NCI-H128 (cell line): ENCODE measurements around the gene PIN1.
"Not testable (repeated sequence)": the region's sequence is repeated elsewhere in the genome, so short reads cannot be mapped to it uniquely, and the experiment has no call there.

ENCODE experiments used
- DNase-seq: peaks from one replicate; lab custom pipeline; 2025; ENCODE audit not compliant: unreplicated experiment; lab: John Stamatoyannopoulos, UW

PIN1 gene

DNA sequence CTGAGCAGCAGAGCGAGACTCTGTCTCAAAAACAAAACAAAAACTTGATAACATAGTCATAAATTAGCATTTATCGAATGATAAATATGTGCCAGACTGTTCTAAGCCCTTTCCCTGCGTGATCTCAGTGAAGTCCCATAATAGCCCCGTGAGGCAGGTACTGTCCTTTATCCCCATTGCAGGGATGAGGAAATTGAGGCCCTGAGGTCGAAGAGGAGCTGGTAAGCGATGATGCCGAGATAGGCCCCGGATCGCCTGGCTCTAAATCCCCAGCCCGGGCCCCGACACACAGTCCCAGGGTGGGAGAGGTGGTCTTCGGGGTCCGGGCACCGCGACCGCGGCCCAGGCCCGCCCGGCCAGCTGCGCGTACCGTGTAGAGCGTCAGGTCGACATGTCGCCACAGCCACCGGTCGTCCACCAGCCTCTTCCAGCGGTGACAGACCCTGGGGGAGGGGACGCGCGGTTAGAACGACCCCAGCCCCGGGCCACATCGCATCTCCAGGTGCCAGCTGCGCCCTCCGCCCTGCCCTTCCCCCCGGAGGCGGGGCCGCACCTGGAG is 16.9 kb upstream of the PIN1 start:
- DNase-seq, result no peak

DNA sequence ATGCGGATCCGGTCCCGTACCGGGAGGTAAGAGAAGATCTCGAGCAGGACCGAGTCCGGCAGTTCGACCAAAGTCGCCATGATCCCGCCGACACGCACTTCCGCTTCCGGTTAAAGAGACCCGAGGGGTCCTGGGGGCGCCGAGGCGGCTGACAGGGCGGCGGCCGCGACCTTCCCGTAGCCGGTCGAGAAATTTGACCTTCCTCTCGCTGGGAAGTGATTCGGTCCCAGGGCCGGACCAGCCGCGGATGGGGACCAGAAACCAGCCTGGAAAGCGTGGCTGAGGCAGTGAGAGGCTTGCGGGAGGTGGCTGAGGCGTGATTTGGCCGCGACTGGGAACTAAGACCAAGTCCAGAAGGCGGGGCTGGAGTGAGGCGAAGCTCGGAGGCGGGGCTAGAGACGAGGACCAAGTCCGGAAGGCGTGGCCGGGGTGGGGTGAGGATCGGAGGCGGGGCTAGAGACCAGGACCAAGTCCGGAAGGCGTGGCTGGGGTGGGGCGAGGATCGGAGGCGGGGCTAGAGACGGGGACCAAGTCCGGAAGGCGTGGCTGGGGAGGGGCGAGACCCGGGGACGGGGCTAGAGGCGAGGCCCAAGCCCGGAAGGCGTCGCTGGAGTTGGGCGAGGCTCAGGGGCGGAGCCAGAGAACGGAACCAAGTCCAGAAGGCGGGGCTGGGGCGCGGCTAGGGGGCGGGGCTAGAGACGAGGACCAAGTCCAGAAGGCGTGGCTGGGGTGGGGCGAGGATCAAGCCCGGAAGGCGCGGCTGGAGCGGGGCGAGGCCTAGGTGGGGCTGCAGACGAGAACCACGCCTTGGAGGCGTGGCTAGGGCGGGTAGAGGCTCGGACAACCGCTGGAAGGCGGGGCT is 16.2 kb upstream of the PIN1 start, which contains the start of gene FBXL12:
TSS of gene FBXL12 (minus strand) at position 346 of the 862 bp plus-strand sequence. CDS start at position 80, 266 bp downstream.
- DNase-seq, result peak; percentile 100

DNA sequence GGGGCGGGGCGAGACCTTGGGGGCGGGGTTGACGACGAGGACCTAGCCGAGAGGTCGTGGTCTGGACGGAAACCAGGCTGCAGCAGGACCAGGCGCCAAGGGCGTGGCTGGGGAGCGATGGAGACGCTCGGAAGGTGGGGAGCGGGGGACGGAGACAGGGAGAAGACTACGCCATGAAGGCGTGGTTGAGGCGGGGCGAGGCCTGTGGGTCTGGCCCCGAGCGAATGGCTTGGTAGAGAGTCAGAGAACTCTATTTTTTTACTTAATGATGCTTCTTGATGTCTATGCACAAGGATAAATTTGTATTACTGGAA is 15.6 kb upstream of the PIN1 start:
- DNase-seq, result no peak

DNA sequence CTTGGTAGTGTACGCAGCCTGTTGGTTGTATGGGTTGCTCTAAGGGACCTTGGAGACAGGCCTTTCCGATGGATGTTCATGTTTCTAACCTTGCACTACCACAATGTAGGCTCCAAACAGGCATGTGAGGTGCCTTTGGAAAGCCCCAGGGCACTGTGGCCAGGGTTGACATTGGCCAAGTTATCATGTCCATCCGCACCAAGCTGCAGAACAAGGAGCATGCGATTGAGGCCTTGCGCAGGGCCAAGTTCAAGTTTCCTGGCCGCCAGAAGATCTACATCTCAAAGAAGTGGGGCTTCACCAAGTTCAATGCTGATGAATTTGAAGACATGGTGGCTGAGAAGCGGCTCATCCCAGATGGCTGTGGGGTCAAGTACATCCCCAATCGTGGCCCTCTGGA is 15.1 kb upstream of the PIN1 start:
- not testable (repeated sequence) for DNase-seq

DNA sequence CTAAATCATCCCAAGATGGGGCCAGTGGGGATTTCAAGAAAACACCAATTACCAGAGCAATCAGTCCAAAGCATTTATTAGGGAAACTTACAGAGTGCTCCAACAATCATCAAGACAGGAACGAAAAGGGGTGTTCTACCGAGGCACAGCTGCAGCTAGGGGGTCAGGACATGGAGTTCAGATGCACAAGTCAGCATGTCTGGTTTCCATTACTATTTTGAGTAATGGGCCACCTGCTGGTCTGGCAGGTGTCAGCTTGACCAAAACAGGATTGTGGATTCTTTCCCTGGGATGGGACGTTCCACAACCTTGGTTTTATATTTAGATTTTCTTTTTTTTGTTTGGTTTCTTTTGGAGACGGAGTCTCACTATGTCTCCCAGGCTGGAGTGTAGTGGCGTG is 11.3 kb upstream of the PIN1 start:
- no peak for DNase-seq

DNA sequence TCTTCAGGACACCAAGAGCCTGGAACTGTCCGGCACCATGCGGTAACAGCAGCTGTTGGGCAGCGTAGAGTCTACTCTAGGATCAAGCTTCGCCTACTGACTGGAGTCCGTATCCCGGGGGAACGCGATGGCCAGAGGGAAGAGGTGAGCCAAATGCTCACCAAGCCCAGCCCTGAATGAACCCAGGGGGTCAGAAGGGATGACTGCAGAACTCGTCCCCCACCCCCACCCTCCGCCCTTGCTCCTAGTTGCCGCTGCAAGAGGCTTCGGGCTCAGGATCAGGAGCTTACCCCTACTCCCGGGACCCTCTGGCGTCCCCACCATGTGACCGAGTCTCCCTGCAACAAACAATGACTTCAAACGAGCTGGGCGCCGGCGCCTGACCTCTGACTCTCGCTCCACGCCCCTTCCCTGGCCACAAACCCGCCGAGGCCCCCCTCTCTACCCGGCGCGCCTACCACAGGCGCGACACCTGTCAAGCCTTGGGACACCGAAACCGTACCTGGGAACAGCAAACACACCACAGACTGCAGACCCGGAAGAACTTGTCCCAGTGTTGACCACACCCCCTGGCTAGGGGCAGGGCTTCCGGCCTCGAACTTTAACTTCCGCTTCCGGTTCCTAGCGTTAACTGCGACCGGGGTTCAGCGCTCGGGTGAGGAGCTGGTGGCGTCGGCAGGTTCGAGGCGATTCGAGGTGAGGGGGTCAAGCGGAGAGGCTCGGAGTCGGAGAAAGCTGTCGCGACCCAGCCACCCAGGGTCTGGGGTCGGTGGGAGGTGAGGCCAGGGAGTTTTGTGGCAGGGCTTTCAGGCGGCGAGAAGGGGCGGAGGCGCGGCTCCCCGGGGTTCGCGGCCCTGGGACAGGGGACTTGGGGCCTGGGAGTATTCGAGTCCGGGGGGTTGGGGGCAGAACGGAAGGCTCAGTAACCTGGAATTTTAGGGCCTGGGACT is 7.6 kb upstream of the PIN1 start, which contains the start of gene UBL5:
TSS of gene UBL5 (plus strand) at position 630 of the 950 bp plus-strand sequence. CDS start 420 bp downstream, outside the sequence.
- peak; percentile 77 for DNase-seq

DNA sequence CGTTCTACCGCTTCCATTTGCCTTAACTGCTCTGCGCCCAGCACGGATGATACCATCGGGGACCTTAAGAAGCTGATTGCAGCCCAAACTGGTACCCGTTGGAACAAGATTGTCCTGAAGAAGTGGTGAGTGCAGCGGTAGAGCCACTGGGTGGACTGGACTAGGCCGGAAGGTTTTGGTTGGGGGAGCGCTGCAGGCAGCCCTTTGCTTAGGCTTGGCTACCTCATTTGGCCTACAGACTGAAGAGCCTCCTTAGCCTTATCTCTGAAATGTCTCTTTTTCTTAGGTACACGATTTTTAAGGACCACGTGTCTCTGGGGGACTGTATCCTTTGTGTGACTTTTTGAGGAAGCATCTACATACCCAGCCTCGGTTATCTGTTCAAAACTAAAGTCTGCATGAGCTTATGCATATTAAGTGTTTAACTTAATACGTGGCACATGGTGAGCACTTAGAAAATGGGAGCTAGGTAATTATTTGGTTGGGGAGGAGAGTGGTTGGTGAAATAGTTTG is 6.5 kb upstream of the PIN1 start:
- no peak for DNase-seq

DNA sequence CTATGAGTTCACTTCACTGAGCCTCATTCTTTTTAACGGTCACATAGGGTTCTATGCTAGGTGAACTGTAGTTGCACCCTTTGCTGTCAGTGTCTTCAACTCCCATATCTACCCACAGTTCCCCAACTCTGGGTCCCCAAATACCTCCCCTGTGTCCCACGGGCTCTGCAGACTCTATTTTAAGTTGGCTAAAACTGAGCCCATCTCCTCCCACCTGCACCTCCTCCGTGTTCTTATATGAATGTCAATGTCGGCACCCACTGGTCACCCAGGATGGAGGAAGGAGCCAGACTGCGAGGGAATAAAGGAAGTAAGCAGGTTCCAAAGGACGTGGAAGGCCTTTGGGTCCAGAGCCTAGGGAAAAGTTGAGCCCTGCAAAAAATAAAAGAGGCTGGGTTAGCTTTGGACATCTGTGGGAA is 802 bp upstream of the PIN1 start:
- no peak for DNase-seq

DNA sequence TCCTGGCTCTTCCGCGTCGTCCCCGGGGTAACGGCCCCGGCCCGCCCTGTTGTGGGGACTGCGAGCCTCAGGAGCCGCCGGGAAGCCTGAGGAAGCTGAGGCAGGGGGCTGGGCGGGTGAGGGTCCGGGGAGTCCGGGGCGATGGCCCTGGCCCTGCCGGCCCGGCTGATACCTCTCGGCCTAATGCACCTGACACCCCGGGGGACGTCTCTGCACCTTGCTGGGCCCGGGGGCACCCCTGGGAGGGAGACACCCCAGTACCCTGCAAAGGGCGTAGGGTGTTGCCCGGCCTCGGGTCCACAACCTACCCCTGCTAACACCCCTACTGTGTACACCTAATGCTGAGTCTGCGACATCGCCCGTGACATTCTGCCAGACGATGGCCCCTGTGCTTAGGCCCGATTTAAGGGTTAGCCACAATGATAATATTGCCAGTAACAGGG is 410 bp downstream of the PIN1 start:
- DNase-seq, result no peak

DNA sequence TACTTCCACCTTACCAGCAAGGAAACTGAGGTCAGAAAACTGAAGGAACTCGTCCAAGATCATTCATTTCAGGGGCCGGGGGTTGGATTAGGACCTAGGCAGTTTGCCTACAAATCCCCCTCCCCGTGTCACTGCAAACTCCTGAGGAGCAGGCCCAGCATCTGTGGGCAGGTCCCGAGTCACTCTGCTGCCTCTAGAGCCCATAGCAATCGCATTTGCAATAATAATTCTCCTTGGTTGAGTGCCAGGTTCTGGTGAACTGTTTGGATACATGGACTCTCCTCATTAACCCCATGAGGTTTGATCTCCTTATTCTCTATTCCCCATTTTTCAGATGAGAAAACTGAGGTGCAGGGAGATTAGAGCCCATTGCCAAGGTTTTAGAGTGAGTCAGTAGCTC is 903 bp downstream of the PIN1 start:
- no peak for DNase-seq

DNA sequence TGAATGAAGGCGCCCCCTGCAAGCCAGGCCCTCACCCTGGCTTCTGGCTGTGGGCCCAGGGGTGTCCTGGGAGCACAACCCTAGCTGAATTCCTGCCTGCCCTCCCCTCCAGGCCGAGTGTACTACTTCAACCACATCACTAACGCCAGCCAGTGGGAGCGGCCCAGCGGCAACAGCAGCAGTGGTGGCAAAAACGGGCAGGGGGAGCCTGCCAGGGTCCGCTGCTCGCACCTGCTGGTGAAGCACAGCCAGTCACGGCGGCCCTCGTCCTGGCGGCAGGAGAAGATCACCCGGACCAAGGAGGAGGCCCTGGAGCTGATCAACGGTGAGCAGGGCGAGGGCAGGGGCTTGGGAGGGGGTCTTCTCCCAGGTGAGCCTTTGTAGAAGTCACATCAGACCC is 3.2 kb downstream of the PIN1 start:
- no peak for DNase-seq

DNA sequence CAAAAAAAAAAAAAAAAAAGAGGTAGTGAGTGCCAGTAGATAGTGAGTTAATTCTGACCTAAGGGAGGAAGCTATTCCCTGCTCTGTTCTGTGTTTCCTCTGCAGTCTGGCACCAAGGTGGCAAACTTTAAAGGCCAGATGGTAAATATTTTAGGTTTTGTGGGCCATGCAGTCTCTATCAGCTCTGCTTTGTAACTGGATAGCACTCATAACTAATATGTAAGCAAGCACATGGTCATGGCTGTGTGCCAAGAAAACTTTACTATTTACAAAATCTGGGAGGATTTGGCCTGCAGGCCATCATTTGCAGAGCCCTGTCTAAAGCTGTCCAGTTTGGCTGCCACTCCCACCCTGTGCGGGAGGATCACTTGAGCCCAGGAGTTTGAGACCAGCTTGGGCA is 4.3 kb downstream of the PIN1 start:
- no peak for DNase-seq

DNA sequence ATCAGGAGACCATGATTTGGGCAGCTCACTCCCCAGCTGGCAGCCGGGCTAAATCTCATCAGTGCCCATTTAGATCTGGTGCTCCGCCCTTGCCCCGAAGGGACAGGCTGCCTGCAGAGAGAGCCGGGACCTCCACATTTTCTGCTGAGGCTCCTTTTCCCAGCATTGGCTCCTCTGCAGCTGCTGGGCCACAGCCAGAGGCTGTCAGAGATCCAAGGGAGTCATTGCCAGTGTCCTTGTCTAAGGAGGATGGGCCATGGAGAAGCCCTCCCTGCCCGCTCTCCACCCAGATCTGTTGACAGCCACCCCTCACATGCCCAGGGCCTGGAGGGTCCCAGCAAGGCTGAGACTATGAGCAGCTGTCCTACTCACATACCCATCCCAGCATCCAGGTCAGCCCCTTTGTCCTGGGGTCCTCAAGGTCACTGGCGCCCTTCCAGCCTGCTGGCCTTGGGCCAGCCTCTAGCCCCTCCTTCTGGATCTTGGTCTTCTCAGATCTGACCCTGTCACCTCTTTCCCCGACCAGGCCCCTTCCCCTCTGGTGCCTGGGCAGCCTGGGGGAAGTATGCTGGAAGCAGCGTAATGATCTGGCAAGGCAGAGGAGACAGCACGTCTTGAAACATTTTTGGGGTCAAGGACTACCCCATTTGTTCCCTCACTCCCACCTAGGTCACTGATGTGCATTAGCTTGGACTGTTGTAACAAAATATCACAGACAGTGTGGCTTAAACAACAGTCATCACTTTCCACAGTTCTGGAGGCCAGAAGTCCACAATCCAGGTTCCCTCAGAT is 7.9 kb downstream of the PIN1 start:
- DNase-seq, result no peak

DNA sequence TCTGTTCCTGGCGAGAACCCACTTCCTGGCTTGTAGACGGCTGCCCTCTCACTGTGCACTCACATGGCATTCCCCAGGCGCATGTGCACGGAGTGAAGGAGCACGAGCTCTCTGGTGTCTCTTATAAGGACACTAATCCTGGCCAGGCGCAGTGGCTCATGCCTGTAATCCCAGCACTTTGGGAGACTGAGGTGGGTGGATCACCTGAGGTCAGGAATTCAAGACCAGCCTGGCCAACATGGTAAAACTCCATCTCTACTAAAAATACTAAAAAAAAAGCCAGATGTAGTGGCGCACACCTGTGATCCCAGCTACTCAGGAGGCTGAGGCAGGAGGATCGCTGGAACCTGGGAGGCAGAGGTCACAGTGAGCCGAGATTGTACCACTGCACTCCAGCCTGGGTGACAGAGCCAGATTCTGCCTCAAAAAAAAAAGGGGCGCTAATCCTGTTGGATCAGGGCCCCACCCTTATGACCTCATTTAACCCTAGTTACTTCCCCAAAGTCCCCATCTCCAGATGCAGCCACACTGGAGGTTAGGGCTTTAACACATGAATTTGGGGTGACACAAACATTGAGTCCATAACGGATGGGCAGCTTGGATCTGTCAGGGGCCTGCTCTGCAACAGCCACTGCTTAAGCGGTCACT is 8.6 kb downstream of the PIN1 start:
- not testable (repeated sequence) for DNase-seq

DNA sequence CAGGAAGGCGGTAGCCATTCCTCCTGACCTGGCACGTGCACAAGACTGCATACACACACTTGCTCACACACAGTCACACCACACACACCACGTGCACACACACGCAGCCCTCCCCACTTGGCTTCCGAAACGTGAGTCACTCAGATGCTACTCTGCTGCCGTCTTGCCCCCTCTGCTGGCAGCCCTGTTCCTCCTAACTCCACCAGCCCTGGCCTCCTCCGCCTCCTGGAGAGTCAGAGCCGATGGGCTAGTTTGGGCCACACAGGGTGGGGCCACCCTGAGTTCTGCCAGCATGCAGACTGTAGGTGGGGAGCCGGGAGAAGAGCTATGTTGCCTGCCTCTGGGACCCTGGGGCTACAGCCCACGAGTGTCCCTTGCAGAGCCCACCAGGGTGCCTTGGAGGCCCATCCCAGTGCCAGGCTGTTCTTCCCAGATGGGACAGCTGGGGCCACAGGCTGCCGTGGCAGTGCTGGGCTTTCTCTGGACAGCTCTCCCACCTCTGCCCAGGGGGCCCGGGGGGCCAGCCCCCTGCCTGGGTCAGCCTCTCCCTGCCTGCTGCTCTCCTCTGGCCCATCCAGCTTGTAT is 12.1 kb downstream of the PIN1 start:
- no peak for DNase-seq

DNA sequence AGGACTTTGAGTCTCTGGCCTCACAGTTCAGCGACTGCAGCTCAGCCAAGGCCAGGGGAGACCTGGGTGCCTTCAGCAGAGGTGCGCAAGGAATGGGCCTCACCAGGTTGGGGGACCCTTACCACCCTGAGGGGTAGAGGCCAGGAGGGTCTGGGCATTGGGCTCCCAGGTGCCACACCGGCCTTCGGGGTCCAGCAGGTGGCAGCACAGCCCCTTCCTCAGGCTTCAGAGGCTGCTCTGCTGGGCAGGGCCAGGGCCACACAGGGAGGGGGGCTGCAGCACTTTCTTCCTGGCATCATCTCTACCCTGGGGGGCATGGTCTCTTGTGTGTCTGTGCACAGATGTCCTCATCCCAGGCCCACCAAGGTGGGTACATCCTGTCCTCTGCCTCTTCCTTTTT is 12.9 kb downstream of the PIN1 start:
- DNase-seq, result no peak

DNA sequence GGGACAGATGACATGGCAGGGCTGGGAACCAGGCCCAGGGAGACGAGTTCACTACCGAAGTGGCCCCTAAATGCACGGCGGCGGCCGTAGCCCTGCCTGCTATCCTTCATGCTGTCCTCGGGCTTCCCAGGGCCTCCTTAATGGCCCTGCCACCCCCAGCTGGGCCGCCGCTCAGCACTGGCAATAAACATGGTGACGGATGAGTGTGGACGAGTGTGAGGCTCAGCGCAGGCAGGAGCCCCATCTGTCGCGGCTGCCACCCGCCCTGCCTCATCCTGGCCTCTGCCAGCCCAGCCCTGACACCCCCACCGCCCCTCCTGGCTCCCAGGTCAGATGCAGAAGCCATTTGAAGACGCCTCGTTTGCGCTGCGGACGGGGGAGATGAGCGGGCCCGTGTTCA is 13.6 kb downstream of the PIN1 start:
- DNase-seq, result no peak

DNA sequence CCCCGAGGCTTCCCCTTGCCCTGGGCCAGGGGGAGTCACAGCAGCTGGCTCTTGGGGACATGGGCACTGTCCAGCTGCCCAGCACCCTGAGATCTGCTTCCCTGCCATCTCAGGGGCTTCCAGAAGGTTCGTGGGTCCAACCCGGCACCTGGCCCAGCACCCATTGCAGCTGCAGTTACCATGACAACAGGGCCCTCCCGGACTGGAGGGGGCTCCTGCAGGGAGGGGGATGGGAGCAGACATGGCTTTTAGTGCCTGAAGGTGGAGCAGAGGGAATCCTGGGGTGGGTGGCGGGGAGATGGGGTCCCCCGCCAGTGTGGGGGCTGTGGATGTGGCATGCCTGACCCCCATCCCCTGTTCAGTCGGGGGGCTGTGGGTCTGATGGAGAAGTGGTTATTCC is 14.7 kb downstream of the PIN1 start:
- DNase-seq, result no peak

DNA sequence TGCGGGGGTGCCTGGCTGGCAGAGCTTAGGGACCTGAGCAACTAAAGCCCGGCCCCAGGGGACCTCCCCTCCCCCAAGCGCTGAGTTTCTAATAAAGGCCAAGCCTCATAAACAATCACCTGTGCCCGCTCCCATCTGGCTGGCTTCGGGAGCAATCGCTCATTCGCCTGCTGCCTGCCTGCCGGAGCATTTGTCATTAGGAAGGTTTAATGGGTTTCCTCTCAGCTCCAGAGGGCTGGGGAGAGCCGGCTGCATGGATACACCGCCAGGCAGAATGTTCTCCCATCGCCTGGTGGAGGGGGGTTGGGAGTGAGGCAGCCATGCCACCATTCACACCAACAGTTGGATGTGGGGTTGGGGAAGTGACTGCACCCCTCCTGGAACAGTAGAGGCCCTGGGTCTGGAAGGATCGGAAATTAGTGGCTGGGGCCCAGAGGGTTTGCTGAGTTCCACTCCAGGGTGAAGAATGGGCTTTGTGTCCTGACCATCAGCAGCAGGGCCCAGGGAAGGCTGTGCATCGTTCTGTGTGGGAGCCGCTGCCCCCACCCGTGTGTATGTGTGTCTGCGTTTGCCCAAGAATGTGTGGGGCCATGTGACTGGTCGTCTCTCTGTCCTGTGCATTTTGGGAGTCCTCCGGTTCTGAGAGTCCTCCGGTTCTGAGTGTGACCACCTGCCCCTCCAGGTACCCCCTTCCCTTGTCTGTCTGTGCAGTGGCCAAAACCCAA is 15.3 kb downstream of the PIN1 start:
- DNase-seq, result no peak
